Omental fat pad (tissue), 4 donors: Measurements from ENCODE around the gene PTPRD. TPM values are rescaled to one million over a fixed set of nuclear protein-coding genes. Genes with fewer than 3 reads are reported as not detected.
"Not testable (repeated sequence)": the region's sequence is repeated elsewhere in the genome, so short reads cannot be mapped to it uniquely, and the experiment has no call there.

ENCODE experiments used
- ATAC-seq: fragments of 150-250 bp; one replicate; pipeline ENCODE4 v1.9.1; 2016; ENCODE audit warnings: mild to moderate bottlenecking, moderate library complexity; ENCODE audit not compliant: low FRiP score
- DNase-seq: peaks from one replicate; pipeline ENCODE4 v3.0.0-alpha.2; 2019; ENCODE audit warnings: low spot score
- CTCF ChIP-seq, 3 donors: fragments of 450-650 bp; IDR thresholded peaks; one replicate each; pipeline ENCODE4 v1.5.1; 2016 to 2017; ENCODE audit warnings: antibody characterized with exemption in 3 of 3, mild to moderate bottlenecking in 3 of 3, moderate library complexity in 2 of 3
- total RNA-seq, 4 donors: library from RNA; depleted of rRNA; stranded (reverse); fragments of >200 nt; gene quantifications; one replicate each; pipeline ENCODE4 v1.1.0, GENCODE V29; 2016

PTPRD gene
- total RNA-seq, 4 donors from 2014 or later = 3.5 to 34.2 (median 11.2) TPM

DNA sequence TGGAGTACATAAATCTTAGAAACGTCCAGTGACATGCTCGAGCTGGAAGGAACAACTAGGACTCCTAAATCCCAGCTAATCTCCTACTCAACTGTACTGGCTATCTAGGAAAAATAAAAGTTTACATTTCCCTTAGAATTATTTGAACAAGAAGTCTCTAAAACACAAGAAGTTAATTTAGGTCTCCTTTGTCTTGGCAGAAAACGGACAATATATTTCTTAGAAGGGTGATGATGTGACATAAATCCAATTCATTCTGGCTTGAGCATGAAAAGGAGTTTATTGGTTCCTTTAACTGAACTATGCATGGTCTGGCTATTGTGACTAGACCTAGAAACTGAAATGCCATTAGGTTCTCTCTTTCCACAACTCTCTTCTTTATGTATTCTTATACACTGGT is 1571.0 kb downstream of the PTPRD start:
- no peak for DNase-seq
- no peak for ATAC-seq
- TF ChIP-seq CTCF (IDR thresholded peaks at IDR 0.05) = no peak

DNA sequence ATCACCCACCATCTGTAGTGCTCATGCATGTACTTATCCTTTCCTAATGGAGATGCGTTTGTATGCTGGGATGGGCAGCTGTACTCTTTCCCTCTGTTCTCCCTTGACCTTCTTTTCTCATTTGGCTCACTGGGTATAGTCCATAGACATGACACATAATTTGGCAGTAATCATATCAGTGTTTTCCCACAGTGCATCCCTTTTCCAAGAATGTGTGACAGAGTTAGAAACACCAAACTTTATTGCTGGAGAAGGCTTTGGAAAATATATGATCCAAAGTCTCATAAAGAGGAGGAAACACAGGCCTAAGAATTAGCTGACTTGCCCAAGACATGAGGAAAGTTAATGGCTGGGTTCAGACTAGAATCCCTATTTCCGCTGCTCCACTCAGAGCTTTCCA is 1579.8 kb downstream of the PTPRD start:
- TF ChIP-seq CTCF (IDR thresholded peaks at IDR 0.05) = no peak
- no peak for ATAC-seq
- DNase-seq = no peak

DNA sequence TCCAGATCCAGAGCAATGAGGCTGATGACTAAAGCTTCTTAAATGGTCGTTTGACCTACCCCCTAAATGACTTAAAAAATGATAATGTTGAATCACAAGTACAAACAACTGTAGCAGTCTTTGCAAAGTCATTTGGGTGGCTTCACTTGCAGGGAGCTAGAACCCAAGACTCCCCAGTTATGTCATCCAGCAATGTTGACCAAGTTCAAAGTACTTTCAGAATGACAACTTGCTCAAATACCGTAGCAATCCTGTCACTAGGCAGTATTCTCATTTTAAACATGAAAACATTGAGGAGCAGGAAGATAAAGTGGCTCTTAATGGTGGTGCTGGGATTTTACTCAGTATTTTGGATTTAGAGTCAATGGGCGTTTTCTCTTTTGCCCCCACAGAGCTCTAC is 1596.2 kb downstream of the PTPRD start:
- DNase-seq (no peak), ATAC-seq (no peak)
- no peak for TF ChIP-seq CTCF (IDR thresholded peaks at IDR 0.05)

- TF ChIP-seq CTCF (IDR thresholded peaks at IDR 0.05) = no peak
- DNase-seq (no peak), ATAC-seq (no peak)
Observed at GRCh38 chr9:9004810-9005209, 1608.0 kb downstream of the PTPRD start.

- no peak for TF ChIP-seq CTCF (IDR thresholded peaks at IDR 0.05)
- DNase-seq (no peak), ATAC-seq (peak; percentile 57)
Observed at GRCh38 chr9:9002826-9003583, 1609.8 kb downstream of the PTPRD start.

GRCh38 chr9:8980496-8981013 is 1632.2 kb downstream of the PTPRD start:
- ATAC-seq (no peak), DNase-seq (no peak)
- no peak for TF ChIP-seq CTCF (IDR thresholded peaks at IDR 0.05)

DNA sequence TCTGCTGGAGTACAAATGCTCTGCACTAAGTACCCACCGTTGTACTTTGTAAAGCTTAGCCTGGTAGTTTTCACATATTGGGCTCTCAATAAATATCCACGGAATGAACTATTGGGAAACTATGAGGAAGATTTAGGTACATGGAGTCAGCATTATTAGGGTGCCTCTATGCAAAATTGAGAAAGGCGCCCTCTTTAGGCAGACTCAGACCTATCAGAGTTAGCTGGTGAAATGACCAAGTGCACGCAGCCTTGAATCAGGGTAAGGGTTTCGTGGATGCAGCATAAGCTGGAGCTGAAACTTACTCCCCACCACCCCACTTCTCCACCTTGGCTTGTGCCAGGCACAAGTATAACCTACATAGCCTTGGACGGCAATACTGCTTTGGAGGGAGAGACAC is 1634.5 kb downstream of the PTPRD start:
- no peak for ATAC-seq
- no peak for TF ChIP-seq CTCF (IDR thresholded peaks at IDR 0.05)
- no peak for DNase-seq

- ATAC-seq = not testable (repeated sequence)
Observed at GRCh38 chr9:8968350-8968749, 1644.5 kb downstream of the PTPRD start.

More at GRCh38 chr9:8968350-8968749, 1644.5 kb downstream of the PTPRD start:
- not testable (repeated sequence) for DNase-seq
